AG04450 (cell line): ENCODE measurements around the gene ACTMAP. TPM values are rescaled to one million over a fixed set of nuclear protein-coding genes. Genes with fewer than 3 reads are reported as not detected.

ENCODE experiments used
- CTCF ChIA-PET: fragments of 300-600, 350-600 bp; formaldehyde crosslinking; extraction: SDS; loops from one replicate; lab custom pipeline; 2022; ENCODE audit warnings: antibody characterized with exemption, inconsistent platforms; lab: Charles Lee
- POLR2A ChIA-PET: fragments of 350-600 bp; formaldehyde crosslinking; extraction: SDS; loops from one replicate; lab custom pipeline; 2021; ENCODE audit warnings: antibody characterized with exemption, inconsistent platforms; lab: Yijun Ruan, JAX
- DNase-seq: peaks from one replicate; pipeline ENCODE4 v3.0.0-alpha.2; 2011; ENCODE audit warnings: low read depth, low spot score
- H3K27ac ChIP-seq: one replicate; pipeline ENCODE4 v1.5.1; 2012; ENCODE audit warnings: low read depth, low read length, control low read depth
- H3K27me3 ChIP-seq: one replicate; pipeline ENCODE4 v1.6.0; 2012; ENCODE audit warnings: low read length; ENCODE audit not compliant: control insufficient read depth, insufficient read depth
- H3K4me3 ChIP-seq: 2 replicates; pipeline ENCODE4 v1.5.1; 2011; ENCODE audit warnings: mild to moderate bottlenecking, low read depth, low read length, control low read depth
- H3K9me3 ChIP-seq: 2 replicates; pipeline ENCODE4 v1.5.1; 2012; ENCODE audit warnings: low read length; ENCODE audit not compliant: control insufficient read depth, insufficient read depth
- CTCF ChIP-seq: IDR thresholded peaks from 2 replicates; pipeline ENCODE4 v1.5.1; 2011; ENCODE audit warnings: low read depth, low read length, control low read depth, inconsistent platforms
- polyA plus RNA-seq: library from polyadenylated mRNA; depleted of rRNA; stranded (reverse); fragments of >200 nt; gene quantifications from 2 replicates; pipeline ENCODE4 v1.2.3, GENCODE V29; 2011

The ACTMAP gene
- polyA plus RNA-seq, 1 experiment, result 2.9 TPM

- no peak overlapping the region for H3K27ac ChIP-seq
Measured at GRCh38 chr19:40741527-40742390, 8.5 kb downstream of the ACTMAP start.

GRCh38 chr19:40740747-40741146 is 9.5 kb downstream of the ACTMAP start:
- TF ChIP-seq CTCF, result no peak
- POLR2A ChIA-PET, result interaction anchor here (2.5 kb wide), 1 partner anchor 9 kb away, joined by 10 read pairs; the partner anchor contains the start of gene ACTMAP
- CTCF ChIA-PET, result no interaction called here
- H3K9me3 ChIP-seq, result no peaks in the 10 kb centered on the region
- no peak for DNase-seq
- no peak overlapping the region for H3K27ac ChIP-seq
- no peaks in the 10 kb centered on the region for H3K27me3 ChIP-seq
- no peak overlapping the region for H3K4me3 ChIP-seq

More at GRCh38 chr19:40741527-40742390, 8.5 kb downstream of the ACTMAP start:
- POLR2A ChIA-PET, result interaction anchor here (1.2 to 2.5 kb wide), 3 partner anchors 8 to 36 kb away, joined by 3 to 10 read pairs (median 3); partner anchors contain the start of genes ACTMAP and RAB4B
- DNase-seq, result no peak
- TF ChIP-seq CTCF, result no peak
- CTCF ChIA-PET, result no interaction called here
- no peaks in the 10 kb centered on the region for H3K9me3 ChIP-seq
- H3K4me3 ChIP-seq, result no peak overlapping the region
- no peaks in the 10 kb centered on the region for H3K27me3 ChIP-seq

- no peak overlapping the region for H3K27ac ChIP-seq
- H3K9me3 ChIP-seq, result no peaks in the 10 kb centered on the region
- ChIA-PET CTCF (no interaction called here), POLR2A (interaction anchor here (2.5 kb wide), 1 partner anchor 10 kb away, joined by 10 read pairs; the partner anchor contains the start of gene ACTMAP)
- no peak for DNase-seq
- no peak for TF ChIP-seq CTCF
- H3K27me3 ChIP-seq, result no peaks in the 10 kb centered on the region
- no peak overlapping the region for H3K4me3 ChIP-seq
Measured at GRCh38 chr19:40739871-40740703, 10.2 kb downstream of the ACTMAP start.

GRCh38 chr19:40739030-40739839 is 11.0 kb downstream of the ACTMAP start:
- no peak for TF ChIP-seq CTCF
- Histone ChIP-seq H3K27me3 (no peaks in the 10 kb centered on the region), H3K9me3 (no peaks in the 10 kb centered on the region), H3K27ac (no peak overlapping the region), H3K4me3 (no peak overlapping the region)
- no peak for DNase-seq
- CTCF ChIA-PET, result no interaction called here
- POLR2A ChIA-PET, result no interaction called here
